Mesenchymal stem cell (in vitro differentiated cells and primary cell): ENCODE measurements around the gene MYH7B.

ENCODE experiments used
- DNase-seq: peaks from one replicate; pipeline ENCODE4 v3.0.0-alpha.2; 2013
- H2AFZ ChIP-seq: one replicate; pipeline ENCODE4 v1.6.1; 2013; ENCODE audit warnings: low read depth, mild to moderate bottlenecking, control low read depth, inconsistent platforms, low read length, moderate library complexity
- H2AK5ac ChIP-seq: 2 replicates; pipeline ENCODE4 v1.6.1; 2013; ENCODE audit warnings: low read length, moderate library complexity, mild to moderate bottlenecking, inconsistent platforms; ENCODE audit not compliant: severe bottlenecking
- H2BK120ac ChIP-seq: one replicate; pipeline ENCODE4 v1.6.1; 2013; ENCODE audit warnings: low read depth, mild to moderate bottlenecking, inconsistent platforms, low read length, moderate library complexity
- H2BK12ac ChIP-seq, 2 experiments: one replicate each; pipeline ENCODE4 v1.6.1; 2013; ENCODE audit warnings: inconsistent platforms in 2 of 2, low read length in 2 of 2, mild to moderate bottlenecking in 2 of 2, moderate library complexity in 2 of 2, control low read depth in 1 of 2
- H2BK15ac ChIP-seq: one replicate; pipeline ENCODE4 v1.6.1; 2013; ENCODE audit warnings: mild to moderate bottlenecking, low read depth, inconsistent platforms; ENCODE audit not compliant: poor library complexity, severe bottlenecking
- H2BK5ac ChIP-seq: 2 replicates; pipeline ENCODE4 v1.6.1; 2013; ENCODE audit warnings: low read depth, mild to moderate bottlenecking, low read length, control low read depth, inconsistent platforms; ENCODE audit not compliant: poor library complexity, severe bottlenecking
- H3K14ac ChIP-seq, 2 experiments: one replicate each; pipeline ENCODE4 v1.6.1; 2013; ENCODE audit warnings: inconsistent platforms in 2 of 2, low read length in 2 of 2, control low read depth in 1 of 2, mild to moderate bottlenecking in 1 of 2, moderate library complexity in 1 of 2
- H3K18ac ChIP-seq, 2 experiments: one replicate each; pipeline ENCODE4 v1.6.1; 2013; ENCODE audit warnings: inconsistent platforms in 2 of 2, low read length in 2 of 2, control low read depth in 1 of 2, low read depth in 1 of 2, mild to moderate bottlenecking in 1 of 2
- H3K23ac ChIP-seq, 2 experiments: one replicate each; pipeline ENCODE4 v1.6.1; 2013; ENCODE audit warnings: inconsistent platforms in 2 of 2, low read length in 2 of 2, mild to moderate bottlenecking in 2 of 2, moderate library complexity in 2 of 2, control low read depth in 1 of 2
- H3K27ac ChIP-seq: 2 replicates; pipeline ENCODE4 v1.5.1; 2013; ENCODE audit warnings: mild to moderate bottlenecking, moderate library complexity, low read length, control low read depth, inconsistent platforms; ENCODE audit not compliant: poor library complexity, severe bottlenecking
- H3K27me3 ChIP-seq, 2 experiments: 2 replicates each; pipeline versions ENCODE4 v1.6.1 to v1.7.0; 2013; ENCODE audit warnings: low read length in 2 of 2, mild to moderate bottlenecking in 2 of 2, moderate library complexity in 2 of 2, control low read depth in 1 of 2, inconsistent platforms in 1 of 2; ENCODE audit not compliant: control insufficient read depth in 1 of 2, insufficient read depth in 1 of 2
- H3K36me3 ChIP-seq, 2 experiments: 2 replicates each; pipeline versions ENCODE4 v1.6.1 to v1.7.0; 2013; ENCODE audit warnings: low read length in 2 of 2, control low read depth in 1 of 2, inconsistent platforms in 1 of 2, low read depth in 1 of 2, mild to moderate bottlenecking in 1 of 2; ENCODE audit not compliant: insufficient read depth in 2 of 2, control insufficient read depth in 1 of 2
- H3K4ac ChIP-seq, 2 experiments: one replicate each; pipeline ENCODE4 v1.6.1; 2013; ENCODE audit warnings: inconsistent platforms in 2 of 2, low read length in 2 of 2, mild to moderate bottlenecking in 2 of 2, moderate library complexity in 2 of 2, control low read depth in 1 of 2, low read depth in 1 of 2
- H3K4me1 ChIP-seq: 2 replicates; pipeline ENCODE4 v1.6.1; 2013; ENCODE audit warnings: low read depth, low read length, control low read depth; ENCODE audit not compliant: control insufficient read depth, insufficient read depth
- H3K4me2 ChIP-seq: 2 replicates; pipeline ENCODE4 v1.6.1; 2013; ENCODE audit warnings: low read length, mild to moderate bottlenecking, inconsistent platforms; ENCODE audit not compliant: poor library complexity, severe bottlenecking
- H3K4me3 ChIP-seq, 2 experiments: 2 replicates each; pipeline versions ENCODE4 v1.5.1 to v1.7.0; 2013; ENCODE audit warnings: low read length in 2 of 2, mild to moderate bottlenecking in 2 of 2, control low read depth in 1 of 2, low read depth in 1 of 2; ENCODE audit not compliant: insufficient read depth in 1 of 2
- H3K79me1 ChIP-seq: replicated peaks from 2 replicates; pipeline ENCODE4 v1.6.1; 2013; ENCODE audit warnings: mild to moderate bottlenecking, control low read depth, low read length, inconsistent platforms; ENCODE audit not compliant: poor library complexity, severe bottlenecking
- H3K9ac ChIP-seq: 2 replicates; pipeline ENCODE4 v1.7.0; 2013; ENCODE audit warnings: mild to moderate bottlenecking, low read length, moderate library complexity
- H3K9me3 ChIP-seq: 2 replicates; pipeline ENCODE4 v1.7.0; 2013; ENCODE audit warnings: mild to moderate bottlenecking, low read length; ENCODE audit not compliant: control insufficient read depth
- H4K8ac ChIP-seq: one replicate; pipeline ENCODE4 v1.6.1; 2013; ENCODE audit warnings: inconsistent platforms, mild to moderate bottlenecking, low read length, moderate library complexity
- H4K91ac ChIP-seq: one replicate; pipeline ENCODE4 v1.6.1; 2013; ENCODE audit warnings: mild to moderate bottlenecking, low read length, inconsistent platforms
- WGBS: methylation state at CpG from one replicate; pipeline ENCODE4 v1.1.7; 2013; ENCODE audit warnings: mixed read lengths; 5-methylcytosine and 5-hydroxymethylcytosine counted together

MYH7B gene

DNA sequence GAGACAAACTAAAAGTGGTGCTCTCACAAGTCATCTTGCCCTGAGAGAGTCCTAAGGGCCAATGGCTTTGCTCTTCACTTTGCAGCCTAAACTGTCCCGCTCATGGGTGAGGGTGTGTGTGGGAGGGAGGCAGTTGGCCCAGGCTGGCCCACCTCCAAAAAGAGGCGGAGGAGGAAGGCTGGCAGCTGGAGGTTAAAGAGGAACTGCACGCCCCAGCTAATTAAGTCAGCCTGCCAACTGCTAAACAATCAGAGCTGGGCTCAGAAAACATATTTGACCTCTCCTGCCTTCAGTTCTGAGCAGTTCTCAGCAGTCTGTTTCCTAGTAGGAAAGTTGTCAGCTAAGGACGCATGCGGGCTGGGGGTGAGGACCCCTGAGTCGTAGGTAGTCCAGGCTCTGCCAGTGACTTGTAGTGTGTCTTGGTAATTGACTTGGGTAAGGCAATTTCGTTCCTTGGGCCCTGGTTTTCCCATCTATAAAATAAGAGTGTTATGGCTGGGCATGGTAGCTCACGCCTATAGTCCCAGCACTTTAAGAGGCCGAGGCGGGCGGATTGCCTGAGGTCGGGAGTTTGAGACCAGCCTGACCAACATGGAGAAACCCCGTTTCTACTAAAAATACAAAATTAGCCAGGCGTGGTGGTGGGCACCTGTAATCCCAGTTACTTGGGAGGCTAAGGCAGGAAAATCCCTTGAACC, 17.1 kb upstream of the MYH7B start:
- no peak overlapping the region for H3K4ac ChIP-seq
- peaks cover 13% of the 10 kb centered on the region for H3K79me1 ChIP-seq
- H3K27me3 ChIP-seq: no peaks in the 10 kb centered on the region
- H2AFZ ChIP-seq: no peak overlapping the region
- H3K4me3 ChIP-seq: no peak overlapping the region
- WGBS: 95% methylated on average over 12 of the region's 14 CpGs
- H3K18ac ChIP-seq: no peak overlapping the region
- no peak overlapping the region for H2BK120ac ChIP-seq
- peak overlapping the region; percentile 9 for H2BK15ac ChIP-seq
- H2AK5ac ChIP-seq: peak overlapping the region; percentile 50
- DNase-seq: no peak
- no peak overlapping the region for H2BK5ac ChIP-seq
- H3K9ac ChIP-seq: no peak overlapping the region
- no peak overlapping the region for H3K14ac ChIP-seq
- no peak overlapping the region for H3K23ac ChIP-seq
- no peak overlapping the region for H4K91ac ChIP-seq
- no peak overlapping the region for H3K4me2 ChIP-seq
- H3K36me3 ChIP-seq: peaks cover 30 to 84% of the 10 kb centered on the region in 2 experiments
- H3K9me3 ChIP-seq: no peaks in the 10 kb centered on the region
- H3K27ac ChIP-seq: no peak overlapping the region
- H4K8ac ChIP-seq: no peak overlapping the region
- H2BK12ac ChIP-seq: no peak overlapping the region
- peaks cover 4% of the 10 kb centered on the region for H3K4me1 ChIP-seq

DNA sequence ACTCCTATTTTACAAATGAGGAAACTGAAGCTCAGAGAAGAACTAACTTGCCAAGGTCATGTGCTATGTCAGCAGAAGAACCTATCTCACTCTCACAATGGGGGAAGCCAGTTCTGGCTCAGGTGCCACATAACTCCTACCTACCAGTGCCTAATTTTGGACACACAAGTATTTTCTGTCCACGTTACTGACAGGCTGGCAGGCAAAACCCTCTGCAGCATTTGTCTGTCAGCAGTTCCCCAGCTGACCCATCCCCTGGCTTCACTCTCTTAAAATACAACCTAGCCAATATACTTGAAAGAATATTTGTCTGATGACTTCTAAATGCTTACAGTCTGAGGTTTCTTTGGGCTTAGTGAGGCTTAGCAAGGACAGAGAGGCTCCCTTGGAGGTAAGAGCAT, 15.6 kb upstream of the MYH7B start:
- H2BK12ac ChIP-seq: no peak overlapping the region
- no peak for DNase-seq
- H2BK15ac ChIP-seq: no peak overlapping the region
- no peak overlapping the region for H3K23ac ChIP-seq
- H3K4me2 ChIP-seq: no peak overlapping the region
- no peak overlapping the region for H3K18ac ChIP-seq
- no peak overlapping the region for H3K14ac ChIP-seq
- H3K27me3 ChIP-seq: no peaks in the 10 kb centered on the region
- WGBS: 88% methylated on average over 1 of the region's 1 CpG
- H2AFZ ChIP-seq: no peak overlapping the region
- H3K9ac ChIP-seq: no peak overlapping the region
- H3K79me1 ChIP-seq: peaks cover 15% of the 10 kb centered on the region
- no peak overlapping the region for H4K8ac ChIP-seq
- H3K4me1 ChIP-seq: peaks cover 6% of the 10 kb centered on the region
- peaks cover 34 to 87% of the 10 kb centered on the region in 2 experiments for H3K36me3 ChIP-seq
- H3K4me3 ChIP-seq: no peak overlapping the region
- no peak overlapping the region for H4K91ac ChIP-seq
- peak overlapping the region; percentile 71 for H3K27ac ChIP-seq
- no peaks in the 10 kb centered on the region for H3K9me3 ChIP-seq
- H2BK120ac ChIP-seq: no peak overlapping the region
- no peak overlapping the region for H2AK5ac ChIP-seq
- H2BK5ac ChIP-seq: no peak overlapping the region
- H3K4ac ChIP-seq: no peak overlapping the region

DNA sequence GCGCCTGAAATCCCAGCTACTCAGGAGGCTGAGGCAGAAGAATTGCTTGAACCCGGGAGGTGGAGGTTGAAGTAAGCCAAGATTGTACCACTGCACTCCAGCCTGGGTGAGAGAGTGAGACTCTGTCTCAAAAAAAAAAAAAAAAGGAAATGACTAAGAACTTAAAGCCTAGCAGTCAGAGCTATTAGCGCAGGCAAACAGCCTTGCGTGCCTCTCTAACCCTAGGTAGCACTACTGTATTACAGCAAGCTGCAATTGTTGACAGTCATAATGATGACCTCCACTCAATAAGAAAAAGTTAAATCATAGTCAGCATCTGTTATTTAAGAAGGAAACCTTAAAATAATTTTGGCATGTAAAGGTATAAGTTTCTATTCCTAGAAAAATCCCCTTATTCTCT, 14.4 kb upstream of the MYH7B start:
- Histone ChIP-seq H2BK12ac (no peak overlapping the region), H3K14ac (no peak overlapping the region), H4K91ac (no peak overlapping the region), H2AK5ac (no peak overlapping the region), H3K23ac (no peak overlapping the region), H3K4me2 (no peak overlapping the region), H3K9me3 (no peaks in the 10 kb centered on the region), H4K8ac (no peak overlapping the region), H2BK15ac (no peak overlapping the region), H3K4me3 (no peak overlapping the region), H3K9ac (no peak overlapping the region), H3K79me1 (peaks cover 16% of the 10 kb centered on the region), H2BK5ac (no peak overlapping the region), H3K36me3 (peaks cover 36 to 86% of the 10 kb centered on the region in 2 experiments), H2AFZ (no peak overlapping the region), H3K4me1 (peaks cover 12% of the 10 kb centered on the region), H2BK120ac (no peak overlapping the region), H3K27me3 (no peaks in the 10 kb centered on the region), H3K4ac (no peak overlapping the region), H3K18ac (no peak overlapping the region), H3K27ac (peak overlapping the region; percentile 11)
- WGBS: 100% methylated on average over 4 of the region's 4 CpGs
- DNase-seq: no peak

DNA sequence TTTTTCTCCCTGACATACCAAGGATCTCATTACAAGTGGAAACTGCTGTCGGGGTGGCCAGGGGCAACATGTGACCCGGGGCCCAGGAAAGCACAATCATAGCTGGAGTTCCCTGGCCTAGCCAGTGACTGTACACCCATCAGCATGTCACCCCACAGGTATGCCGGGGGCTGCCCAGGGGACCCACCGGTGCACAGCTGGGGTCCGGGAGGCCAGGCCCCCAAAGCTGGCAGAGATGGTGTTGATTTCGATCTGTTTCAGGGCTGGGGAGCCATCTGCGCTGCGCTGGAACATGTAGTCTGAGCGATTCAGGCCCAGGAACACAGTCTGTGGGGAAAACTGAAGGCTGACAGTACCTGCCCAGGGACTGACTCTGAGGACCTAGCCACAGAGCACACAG, 13.4 kb upstream of the MYH7B start:
- H3K27ac ChIP-seq: no peak overlapping the region
- no peak overlapping the region for H4K91ac ChIP-seq
- H2AFZ ChIP-seq: no peak overlapping the region
- H3K4me3 ChIP-seq: no peak overlapping the region
- no peak overlapping the region for H3K14ac ChIP-seq
- peaks cover 16% of the 10 kb centered on the region for H3K79me1 ChIP-seq
- 93% methylated on average over 9 of the region's 9 CpGs for WGBS
- no peaks in the 10 kb centered on the region for H3K9me3 ChIP-seq
- no peaks in the 10 kb centered on the region for H3K27me3 ChIP-seq
- H3K18ac ChIP-seq: no peak overlapping the region
- peak overlapping the region; percentile 91 for H2AK5ac ChIP-seq
- no peak overlapping the region for H3K9ac ChIP-seq
- no peak for DNase-seq
- no peak overlapping the region for H2BK120ac ChIP-seq
- H2BK12ac ChIP-seq: no peak overlapping the region
- H3K36me3 ChIP-seq: peaks cover 31 to 83% of the 10 kb centered on the region in 2 experiments
- no peak overlapping the region for H3K4ac ChIP-seq
- no peak overlapping the region for H2BK15ac ChIP-seq
- H4K8ac ChIP-seq: no peak overlapping the region
- no peak overlapping the region for H2BK5ac ChIP-seq
- peaks cover 13% of the 10 kb centered on the region for H3K4me1 ChIP-seq
- no peak overlapping the region for H3K4me2 ChIP-seq
- no peak overlapping the region for H3K23ac ChIP-seq
